Neuronal stem cell (in vitro differentiated cells): Measurements from ENCODE around the gene BMP6.

Experiments used
- DNase-seq: peaks from one replicate; pipeline ENCODE4 v3.0.0-alpha.2; 2013; ENCODE audit warnings: low spot score
- H2AFZ ChIP-seq: one replicate; pipeline ENCODE4 v1.6.1; 2013; ENCODE audit warnings: mild to moderate bottlenecking, low read length, inconsistent platforms
- H2AK5ac ChIP-seq: 2 replicates; pipeline ENCODE4 v1.6.1; 2013; ENCODE audit warnings: low read depth, mild to moderate bottlenecking, inconsistent platforms, low read length, moderate library complexity, mixed read lengths
- H2BK120ac ChIP-seq: 2 replicates; pipeline ENCODE4 v1.6.1; 2013; ENCODE audit warnings: low read depth, mild to moderate bottlenecking, inconsistent platforms, low read length, moderate library complexity, mixed read lengths
- H2BK12ac ChIP-seq: one replicate; pipeline ENCODE4 v1.6.1; 2013; ENCODE audit warnings: low read length, inconsistent platforms
- H2BK15ac ChIP-seq: 2 replicates; pipeline ENCODE4 v1.6.1; 2013; ENCODE audit warnings: mild to moderate bottlenecking, low read length, inconsistent platforms, mixed read lengths
- H2BK5ac ChIP-seq: one replicate; pipeline ENCODE4 v1.6.1; 2013; ENCODE audit warnings: inconsistent platforms, mild to moderate bottlenecking, low read length, moderate library complexity
- H3K14ac ChIP-seq: one replicate; pipeline ENCODE4 v1.6.1; 2013; ENCODE audit warnings: low read length, inconsistent platforms
- H3K18ac ChIP-seq: 2 replicates; pipeline ENCODE4 v1.6.1; 2013; ENCODE audit warnings: low read length, inconsistent platforms
- H3K23ac ChIP-seq: 2 replicates; pipeline ENCODE4 v1.6.1; 2013; ENCODE audit warnings: low read depth, mild to moderate bottlenecking, mixed read lengths, low read length, inconsistent platforms; ENCODE audit not compliant: poor library complexity
- H3K27ac ChIP-seq: replicated peaks from 3 replicates; pipeline ENCODE4 v1.5.1; 2013; ENCODE audit warnings: low read length, inconsistent platforms
- H3K27me3 ChIP-seq, 3 experiments: 2 replicates each; pipeline ENCODE4 v1.6.1; 2013; ENCODE audit warnings: low read length in 3 of 3, mild to moderate bottlenecking in 2 of 3, inconsistent platforms in 1 of 3, low read depth in 1 of 3, mixed read lengths in 1 of 3, moderate library complexity in 1 of 3; ENCODE audit not compliant: control insufficient read depth in 3 of 3, insufficient read depth in 3 of 3
- H3K36me3 ChIP-seq, 2 donors: replicated peaks in 1 of 2; 2 replicates each; pipeline ENCODE4 v1.6.1; 2013; ENCODE audit warnings: low read length in 2 of 2; ENCODE audit not compliant: control insufficient read depth in 2 of 2, insufficient read depth in 2 of 2
- H3K4ac ChIP-seq: 2 replicates; pipeline ENCODE4 v1.6.1; 2013; ENCODE audit warnings: inconsistent platforms, mild to moderate bottlenecking, low read length, moderate library complexity
- H3K4me1 ChIP-seq, 2 donors: 1 replicate in 1 of 2; 2 replicates in 1 of 2; pipeline ENCODE4 v1.6.1; 2013; ENCODE audit warnings: low read length in 2 of 2, low read depth in 1 of 2; ENCODE audit not compliant: control insufficient read depth in 2 of 2, insufficient read depth in 1 of 2
- H3K4me2 ChIP-seq: one replicate; pipeline ENCODE4 v1.6.1; 2013; ENCODE audit warnings: mild to moderate bottlenecking, low read length, inconsistent platforms; ENCODE audit not compliant: insufficient read depth, poor library complexity, severe bottlenecking
- H3K4me3 ChIP-seq, 2 donors: 2 replicates each; pipeline ENCODE4 v1.5.1; 2013; ENCODE audit warnings: low read length in 2 of 2, mild to moderate bottlenecking in 2 of 2, inconsistent platforms in 1 of 2, moderate library complexity in 1 of 2
- H3K79me1 ChIP-seq: one replicate; pipeline ENCODE4 v1.6.1; 2013; ENCODE audit warnings: low read depth, mild to moderate bottlenecking, inconsistent platforms, low read length, moderate library complexity
- H3K9ac ChIP-seq: one replicate; pipeline ENCODE4 v1.6.1; 2013; ENCODE audit warnings: mild to moderate bottlenecking, low read depth, low read length, inconsistent platforms; ENCODE audit not compliant: poor library complexity
- H3K9me3 ChIP-seq, 2 donors: replicated peaks in 1 of 2; 2 replicates each; pipeline versions ENCODE3 to v1.6.1; 2013; ENCODE audit warnings: low read length in 2 of 2, mild to moderate bottlenecking in 2 of 2, inconsistent platforms in 1 of 2, low read depth in 1 of 2, mixed read lengths in 1 of 2, moderate library complexity in 1 of 2; ENCODE audit not compliant: control insufficient read depth in 2 of 2, insufficient read depth in 1 of 2
- H4K8ac ChIP-seq: one replicate; pipeline ENCODE4 v1.6.1; 2013; ENCODE audit warnings: low read depth, mild to moderate bottlenecking, inconsistent platforms, low read length, moderate library complexity
- H4K91ac ChIP-seq: one replicate; pipeline ENCODE4 v1.6.1; 2013; ENCODE audit warnings: low read length, low read depth, mild to moderate bottlenecking, inconsistent platforms; ENCODE audit not compliant: poor library complexity
- WGBS, 2 donors: extraction: QIAGEN DNeasy Blood & Tissue Kit; methylation state at CpG; one replicate each; pipeline ENCODE4 v1.1.7; 2013; ENCODE audit warnings: missing lambda C conversion rate in 2 of 2, mixed read lengths in 1 of 2; ENCODE audit not compliant: insufficient read length in 2 of 2, insufficient replicate concordance in 1 of 2; ENCODE audit errors: extremely low coverage in 2 of 2; 5-methylcytosine and 5-hydroxymethylcytosine counted together

The BMP6 gene

DNA sequence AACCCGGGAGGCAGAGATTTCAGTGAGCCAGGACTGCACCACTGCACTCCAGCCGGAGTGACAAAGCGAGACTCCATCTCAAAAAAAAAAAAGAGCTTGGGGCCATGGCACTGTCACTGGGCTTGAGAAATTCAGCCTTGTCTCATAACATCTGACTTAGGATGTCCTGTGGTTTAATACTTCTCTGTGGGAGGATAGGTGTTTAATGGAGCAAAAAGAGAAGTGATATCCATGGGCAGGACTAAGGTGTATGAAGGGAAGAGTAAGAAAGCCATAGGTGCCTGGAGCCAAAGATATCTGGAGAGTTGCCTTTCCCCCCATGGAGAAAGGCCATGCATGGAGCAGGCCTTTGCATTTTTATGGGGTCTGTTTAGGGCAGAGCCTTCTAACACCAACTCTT is 11.2 kb downstream of the BMP6 start:
- H2BK15ac ChIP-seq: no peak overlapping the region
- H2AK5ac ChIP-seq: no peak overlapping the region
- peaks cover 0 to 3% of the 10 kb centered on the region in 2 donors for H3K4me1 ChIP-seq
- no peak overlapping the region for H3K27ac ChIP-seq
- no peak overlapping the region for H3K4me3 ChIP-seq
- H3K23ac ChIP-seq: no peak overlapping the region
- H3K18ac ChIP-seq: no peak overlapping the region
- H3K9me3 ChIP-seq: no peaks in the 10 kb centered on the region
- H2BK5ac ChIP-seq: no peak overlapping the region
- H2BK120ac ChIP-seq: no peak overlapping the region
- H3K27me3 ChIP-seq: peaks cover 0 to 62% (median 0%) of the 10 kb centered on the region in 3 experiments
- no peak overlapping the region for H3K9ac ChIP-seq
- no peak overlapping the region for H4K91ac ChIP-seq
- DNase-seq: no peak
- no peak overlapping the region for H3K4ac ChIP-seq
- H2BK12ac ChIP-seq: no peak overlapping the region
- no peaks in the 10 kb centered on the region for H3K36me3 ChIP-seq
- H2AFZ ChIP-seq: no peak overlapping the region
- H4K8ac ChIP-seq: no peak overlapping the region
- no CpG with 5 or more reads among the region's 3 CpGs for WGBS, 2 donors
- no peak overlapping the region for H3K14ac ChIP-seq
- no peak overlapping the region for H3K4me2 ChIP-seq
- no peaks in the 10 kb centered on the region for H3K79me1 ChIP-seq

DNA sequence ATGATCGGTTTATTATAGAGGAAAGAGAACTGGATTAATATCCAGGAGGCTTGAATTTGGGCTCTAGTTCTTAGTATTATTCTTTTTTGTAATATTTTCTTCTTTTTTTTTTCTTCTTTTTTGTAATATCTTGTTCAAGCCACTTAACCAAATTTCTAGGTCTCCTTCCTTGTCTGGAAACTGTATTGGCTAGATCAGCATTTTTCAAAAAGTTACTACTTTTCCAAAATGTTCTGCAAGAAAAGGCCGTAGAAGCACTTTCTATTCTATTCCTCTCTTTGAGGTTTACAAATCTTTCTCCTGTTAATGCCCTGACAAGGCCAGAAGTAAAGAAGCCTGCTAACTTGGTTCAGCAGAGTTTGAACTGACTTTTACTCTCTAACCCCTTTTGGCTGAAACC is 12.0 kb downstream of the BMP6 start:
- no peaks in the 10 kb centered on the region for H3K4me1 ChIP-seq

DNA sequence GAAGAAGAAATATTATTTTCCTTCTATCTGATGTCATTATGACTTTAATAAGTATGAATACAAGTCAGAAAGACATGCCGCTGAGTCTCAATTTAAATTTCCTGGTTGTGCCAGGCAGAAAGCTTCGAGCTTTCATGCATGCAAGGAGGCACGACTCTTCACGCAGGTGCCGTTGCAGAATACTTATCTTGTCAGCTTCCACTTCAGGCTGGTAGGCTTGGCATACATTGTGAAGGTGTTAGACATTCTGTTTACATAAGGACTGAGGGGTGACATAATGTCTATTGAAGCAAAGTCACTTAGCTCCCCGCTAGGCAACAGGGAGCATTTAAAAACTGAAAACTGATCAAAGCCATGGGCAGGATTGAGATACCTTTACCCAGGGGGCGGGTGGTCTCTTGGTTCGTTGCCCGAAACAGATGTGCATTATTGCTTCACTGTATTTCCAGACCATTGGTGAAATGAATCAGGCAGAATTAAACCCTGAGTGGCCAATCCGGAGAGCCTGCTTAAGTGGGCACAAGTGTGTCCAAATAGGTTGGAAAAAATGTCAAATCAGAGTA is 16.4 kb downstream of the BMP6 start:
- H3K23ac ChIP-seq: no peak overlapping the region
- no peak overlapping the region for H2AFZ ChIP-seq
- no peak overlapping the region for H3K4me3 ChIP-seq
- no CpG with 5 or more reads among the region's 10 CpGs for WGBS, 2 donors
- no peak overlapping the region for H2BK120ac ChIP-seq
- H3K36me3 ChIP-seq: no peaks in the 10 kb centered on the region
- H4K91ac ChIP-seq: no peak overlapping the region
- H3K9ac ChIP-seq: no peak overlapping the region
- H3K79me1 ChIP-seq: no peaks in the 10 kb centered on the region
- H3K4me2 ChIP-seq: no peak overlapping the region
- no peak overlapping the region for H2BK15ac ChIP-seq
- H3K27me3 ChIP-seq: peaks cover 0 to 64% (median 0%) of the 10 kb centered on the region in 3 experiments
- no peaks in the 10 kb centered on the region for H3K4me1 ChIP-seq
- H3K4ac ChIP-seq: no peak overlapping the region
- DNase-seq: no peak
- no peaks in the 10 kb centered on the region for H3K9me3 ChIP-seq
- no peak overlapping the region for H4K8ac ChIP-seq
- H3K14ac ChIP-seq: no peak overlapping the region
- H2BK5ac ChIP-seq: no peak overlapping the region
- H2BK12ac ChIP-seq: no peak overlapping the region
- no peak overlapping the region for H3K18ac ChIP-seq
- H3K27ac ChIP-seq: no peak overlapping the region
- H2AK5ac ChIP-seq: no peak overlapping the region

More for the DNA sequence above, 12.0 kb downstream of the BMP6 start:
- Histone ChIP-seq H2AK5ac (no peak overlapping the region), H3K4me3 (no peak overlapping the region), H3K23ac (no peak overlapping the region), H3K4ac (no peak overlapping the region), H2BK15ac (no peak overlapping the region), H2BK120ac (no peak overlapping the region), H3K9ac (no peak overlapping the region), H4K91ac (no peak overlapping the region), H3K18ac (no peak overlapping the region), H2AFZ (no peak overlapping the region), H3K4me2 (no peak overlapping the region), H3K9me3 (no peaks in the 10 kb centered on the region), H2BK12ac (no peak overlapping the region), H3K27ac (no peak overlapping the region), H2BK5ac (no peak overlapping the region), H4K8ac (no peak overlapping the region), H3K36me3 (no peaks in the 10 kb centered on the region), H3K79me1 (no peaks in the 10 kb centered on the region), H3K27me3 (peaks cover 0 to 64% (median 0%) of the 10 kb centered on the region in 3 experiments), H3K14ac (no peak overlapping the region)
- DNase-seq: no peak
- no CpG with 5 or more reads among the region's 2 CpGs for WGBS, 2 donors

DNA sequence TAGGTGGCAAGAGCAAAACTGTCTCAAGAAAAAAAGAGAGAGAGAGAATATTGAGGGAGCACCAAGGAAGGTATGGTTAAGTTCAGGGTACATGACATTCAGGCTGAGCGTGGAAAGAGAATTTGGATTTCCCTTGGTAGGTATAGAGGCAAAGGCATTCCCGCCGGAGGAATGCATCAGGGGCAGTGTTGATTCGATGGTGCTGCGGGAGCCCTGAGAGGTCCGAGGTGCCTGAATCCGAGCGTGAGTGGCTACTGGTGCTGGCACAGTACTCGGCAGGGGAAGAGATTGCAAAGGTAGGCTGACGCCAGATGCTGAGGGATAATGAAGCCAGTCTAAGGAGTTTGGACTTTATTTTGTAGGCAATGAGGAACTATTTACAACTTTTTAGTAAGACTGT is 20.0 kb downstream of the BMP6 start:
- no peaks in the 10 kb centered on the region for H3K79me1 ChIP-seq
- no peak overlapping the region for H4K8ac ChIP-seq
- no peaks in the 10 kb centered on the region for H3K4me1 ChIP-seq
- H2BK5ac ChIP-seq: no peak overlapping the region
- H3K18ac ChIP-seq: no peak overlapping the region
- H3K23ac ChIP-seq: no peak overlapping the region
- no peak overlapping the region for H3K4me3 ChIP-seq
- no peak overlapping the region for H3K9ac ChIP-seq
- H3K36me3 ChIP-seq: no peaks in the 10 kb centered on the region
- no peak overlapping the region for H2BK15ac ChIP-seq
- H3K27ac ChIP-seq: no peak overlapping the region
- H2AK5ac ChIP-seq: no peak overlapping the region
- no peak overlapping the region for H4K91ac ChIP-seq
- H3K4ac ChIP-seq: no peak overlapping the region
- no CpG with 5 or more reads among the region's 10 CpGs for WGBS, 2 donors
- peaks cover 0 to 33% (median 0%) of the 10 kb centered on the region in 3 experiments for H3K27me3 ChIP-seq
- H3K14ac ChIP-seq: no peak overlapping the region
- H2AFZ ChIP-seq: no peak overlapping the region
- no peak overlapping the region for H2BK12ac ChIP-seq
- H2BK120ac ChIP-seq: no peak overlapping the region
- no peaks in the 10 kb centered on the region for H3K9me3 ChIP-seq
- DNase-seq: no peak
- H3K4me2 ChIP-seq: no peak overlapping the region
